Lung microvascular endothelial cell (primary cell): ENCODE results near the gene ATP4B. TPM values are rescaled to one million over a fixed set of nuclear protein-coding genes. Genes with fewer than 3 reads are reported as not detected.

Source experiments
- DNase-seq, 2 donors: peaks; one replicate each; pipeline versions ENCODE4 v3.0.0 to v3.0.0-alpha.2; 2010; ENCODE audit warnings: low read depth in 2 of 2
- total RNA-seq: library from RNA; depleted of rRNA; stranded (reverse); fragments of >200 nt; gene quantifications from 2 replicates; pipeline ENCODE4 v1.2.1, GENCODE V29; 2014

ATP4B gene
- total RNA-seq, 1 donor from 2014 or later: not detected

DNA sequence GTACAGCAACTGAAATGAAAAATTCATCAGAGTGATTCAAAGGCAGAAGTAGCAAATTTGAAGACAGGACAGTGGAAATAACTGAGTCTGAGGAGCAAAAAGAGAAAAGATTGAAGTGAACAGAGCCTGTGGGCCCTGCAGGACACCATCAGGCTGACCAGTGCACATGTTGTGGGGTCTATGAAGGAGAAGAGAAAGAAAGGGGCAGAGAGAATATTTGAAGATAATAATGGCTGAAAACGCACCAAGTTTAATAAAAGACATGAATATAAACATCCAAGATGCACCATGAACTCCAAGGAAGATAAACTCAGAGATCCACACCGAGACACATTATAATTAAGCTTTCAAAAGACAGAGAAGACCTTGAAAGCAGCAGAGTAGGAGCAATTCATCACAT is 15.4 kb downstream of the ATP4B start:
- DNase-seq: no peak

DNA sequence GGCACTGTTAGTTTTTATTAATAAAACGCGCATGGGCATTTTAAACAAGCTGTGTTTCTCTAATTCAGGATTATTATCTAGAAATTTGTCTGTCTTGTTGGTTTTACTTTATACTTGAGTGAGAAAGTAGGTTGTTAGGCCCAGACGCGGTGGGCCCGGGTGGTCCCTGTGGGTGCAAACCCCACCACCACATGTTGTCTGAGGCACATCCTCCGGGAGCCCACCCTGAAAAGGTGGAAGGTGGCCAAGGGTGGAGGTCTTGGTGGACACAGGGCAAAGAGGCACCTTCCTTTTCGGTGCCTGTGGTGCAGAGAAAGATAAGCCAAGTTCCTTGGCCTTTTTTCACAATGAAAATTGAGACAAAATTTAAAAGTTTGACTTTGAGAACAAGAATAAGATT is 16.6 kb downstream of the ATP4B start:
- DNase-seq: no peak

DNA sequence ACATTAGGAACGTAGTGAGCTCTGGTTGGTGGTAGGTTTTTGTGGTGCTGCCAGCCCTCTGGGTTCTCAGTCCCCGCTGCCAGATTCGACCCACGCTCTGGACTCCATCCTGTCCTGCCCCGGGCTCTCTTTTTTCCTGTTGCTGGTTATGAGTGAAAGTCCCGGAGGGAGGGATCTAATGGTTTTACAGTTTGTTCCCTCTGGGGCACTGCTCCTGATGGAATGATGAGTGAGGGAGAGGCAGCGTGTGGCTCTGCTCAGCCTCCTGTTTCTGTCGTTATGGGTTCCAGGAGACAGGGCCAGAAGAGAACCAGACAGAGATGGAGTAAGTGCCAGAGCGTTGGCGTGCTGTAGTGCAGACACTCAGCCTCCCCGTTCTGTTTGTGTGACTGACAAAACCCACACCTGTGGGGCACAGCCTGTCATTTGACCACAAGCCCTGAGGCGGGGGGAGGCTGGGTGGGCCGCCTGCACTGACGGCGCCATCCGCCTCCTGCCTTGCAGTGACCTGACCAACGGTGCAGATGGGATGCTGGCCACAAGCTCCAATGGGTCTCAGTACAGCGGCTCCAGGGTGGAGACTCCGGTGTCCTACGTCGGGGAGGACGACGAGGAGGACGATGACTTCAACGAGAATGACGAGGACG is 18.3 kb downstream of the ATP4B start:
- no peak for DNase-seq

DNA sequence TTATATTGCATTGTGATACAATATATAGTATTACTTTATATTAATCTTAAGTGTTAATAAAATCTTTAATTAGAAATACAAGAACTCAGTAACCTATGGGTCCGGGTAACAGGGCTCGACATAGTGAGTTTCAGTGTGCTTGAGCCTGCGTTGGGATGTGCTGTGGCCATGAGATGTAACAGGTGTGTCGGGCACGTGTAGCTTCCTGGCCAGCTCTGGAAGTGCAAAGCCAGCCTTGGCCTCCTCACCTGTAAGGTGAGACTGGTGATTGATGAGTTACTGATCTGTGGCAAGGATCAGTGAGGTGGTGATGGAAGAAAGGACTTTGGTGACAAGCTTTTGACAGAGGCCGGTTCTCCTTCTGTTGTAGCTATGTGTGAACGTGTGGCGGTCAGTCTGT is 19.2 kb downstream of the ATP4B start:
- DNase-seq: no peak

DNA sequence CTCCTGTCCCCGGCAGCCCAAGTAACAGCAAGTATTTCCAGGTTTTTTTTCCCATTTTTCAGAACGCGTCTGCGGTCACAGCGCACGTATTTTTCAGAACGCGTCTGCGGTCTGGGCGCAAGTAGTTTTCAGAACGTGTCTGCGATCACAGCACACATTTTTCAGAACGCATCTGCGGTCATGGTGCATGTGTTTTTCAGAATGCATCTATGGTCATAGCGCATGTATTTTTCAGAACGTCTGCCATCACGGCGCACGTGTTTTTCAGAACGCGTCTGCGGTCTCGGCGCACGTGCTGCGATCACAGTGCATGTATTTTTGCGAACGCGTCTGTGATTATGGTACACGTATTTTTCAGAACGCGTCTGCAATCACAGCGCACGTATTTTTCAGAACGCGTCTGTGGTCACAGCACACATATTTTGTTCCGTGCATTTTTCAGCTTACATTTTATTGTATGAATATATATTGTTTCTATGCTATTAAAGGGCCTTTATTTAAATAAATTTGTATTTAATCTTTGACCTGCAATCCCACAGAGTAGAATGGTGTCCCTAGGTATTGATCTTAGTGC is 19.7 kb downstream of the ATP4B start:
- DNase-seq: no peak

DNA sequence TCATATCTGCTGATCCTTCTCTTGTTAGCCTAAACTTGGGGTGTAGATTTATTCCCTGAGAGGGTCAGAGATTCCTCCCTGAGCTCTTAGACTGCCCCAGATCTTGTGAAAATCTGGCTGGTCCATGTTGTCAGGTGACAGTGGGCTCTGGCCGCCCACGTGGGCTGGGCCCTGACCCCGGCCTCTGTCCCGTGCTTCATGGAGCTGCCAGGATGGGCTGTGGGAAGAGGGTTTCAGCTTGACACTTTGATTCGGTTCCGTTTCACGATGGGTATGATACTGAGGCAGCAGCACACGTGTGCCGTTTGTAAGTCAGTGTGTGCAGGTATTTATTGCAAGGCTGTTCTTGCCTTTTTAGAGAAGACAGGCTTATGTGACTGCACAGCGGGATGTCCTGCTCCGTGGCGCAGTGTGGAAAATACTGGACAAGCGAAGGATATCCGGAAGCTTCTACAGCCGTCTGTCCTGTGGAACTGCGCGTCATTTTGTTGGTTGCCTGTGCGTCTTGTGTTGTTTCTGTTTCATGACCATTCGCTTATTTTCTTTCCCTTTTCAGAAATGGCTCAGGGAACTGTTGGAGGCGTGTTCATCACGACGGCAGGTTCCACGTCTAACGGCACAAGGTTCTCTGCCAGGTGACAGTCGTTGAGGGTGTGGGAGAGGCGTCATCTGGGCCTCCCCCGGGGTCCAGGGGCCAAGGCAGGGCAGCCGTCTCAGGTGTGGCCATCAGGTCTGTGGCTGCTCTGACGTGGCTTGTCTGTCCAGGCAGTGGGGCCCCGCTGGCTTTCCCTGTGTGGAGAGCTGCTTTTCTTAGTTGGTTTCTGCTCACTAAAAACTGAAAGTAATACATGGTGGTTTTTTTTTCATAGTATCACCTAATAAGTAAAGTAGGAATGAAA is 20.5 kb downstream of the ATP4B start:
- no peak for DNase-seq

DNA sequence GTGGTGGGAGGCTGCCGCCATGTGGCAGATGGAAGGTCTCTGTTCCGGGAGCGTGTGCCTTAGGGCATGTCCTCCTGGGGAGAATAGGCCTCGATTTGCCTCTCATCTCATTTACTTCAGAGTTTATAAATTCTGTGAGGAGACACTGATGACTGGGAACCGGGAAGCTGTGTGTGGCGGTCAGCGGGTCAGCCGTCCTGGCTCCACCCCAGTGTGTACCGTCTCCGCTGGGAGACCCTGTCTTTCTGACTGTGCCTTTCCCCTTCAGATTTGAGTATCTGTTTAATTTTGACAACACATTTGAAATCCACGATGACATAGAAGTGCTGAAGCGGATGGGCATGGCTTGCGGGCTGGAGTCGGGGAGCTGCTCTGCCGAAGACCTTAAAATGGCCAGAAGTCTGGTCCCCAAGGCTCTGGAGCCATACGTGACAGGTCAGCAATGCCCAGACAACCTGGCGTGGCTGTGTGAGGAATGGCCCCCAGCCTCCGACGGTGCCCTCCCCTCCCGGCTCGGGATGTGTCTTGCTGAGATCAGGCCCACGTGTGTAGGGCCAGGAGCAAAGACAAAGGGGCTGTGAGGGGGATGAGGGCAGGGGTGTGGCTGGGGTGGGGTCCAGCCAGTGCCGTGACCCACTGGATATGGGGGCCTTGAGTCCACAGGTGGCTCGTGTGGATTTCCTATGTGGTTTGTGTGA is 21.6 kb downstream of the ATP4B start:
- no peak for DNase-seq

DNA sequence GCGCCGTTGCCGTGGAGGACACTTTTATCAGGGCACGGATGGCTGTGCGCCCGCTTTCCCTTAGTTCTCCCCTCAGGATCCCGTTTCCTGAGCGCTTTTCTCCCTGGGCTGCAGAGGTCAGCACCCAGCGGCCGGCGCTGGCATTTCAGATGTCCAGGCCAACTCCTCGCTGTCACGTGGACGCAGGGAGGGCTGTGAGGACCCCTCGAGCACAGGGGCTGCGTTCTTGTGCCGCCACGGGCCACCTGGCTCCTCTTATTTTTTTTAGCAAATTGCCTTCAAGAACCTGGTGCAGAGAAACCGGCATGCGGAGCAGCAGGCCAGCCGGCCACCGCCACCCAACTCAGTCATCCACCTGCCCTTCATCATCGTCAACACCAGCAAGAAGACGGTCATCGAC is 22.3 kb downstream of the ATP4B start:
- no peak for DNase-seq

DNA sequence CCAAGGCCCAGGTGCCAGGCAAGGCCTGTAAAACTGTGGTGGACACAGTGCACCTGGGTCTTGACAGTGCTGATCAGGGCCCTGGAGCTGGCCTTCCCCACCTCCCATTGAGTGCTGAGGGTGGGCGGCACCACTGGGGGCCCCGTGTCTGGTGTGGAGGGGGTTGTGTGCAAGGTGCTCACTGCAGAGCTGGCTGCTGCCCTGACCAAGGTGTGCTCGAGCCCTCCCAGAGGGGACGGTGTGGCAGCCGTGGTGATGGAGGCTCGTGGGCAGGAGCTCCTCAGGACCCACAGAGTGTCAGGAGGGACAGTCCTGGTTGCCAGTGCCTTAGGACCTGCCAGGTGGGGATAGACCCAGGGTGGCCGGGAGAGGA is 23.0 kb downstream of the ATP4B start:
- DNase-seq: no peak

DNA sequence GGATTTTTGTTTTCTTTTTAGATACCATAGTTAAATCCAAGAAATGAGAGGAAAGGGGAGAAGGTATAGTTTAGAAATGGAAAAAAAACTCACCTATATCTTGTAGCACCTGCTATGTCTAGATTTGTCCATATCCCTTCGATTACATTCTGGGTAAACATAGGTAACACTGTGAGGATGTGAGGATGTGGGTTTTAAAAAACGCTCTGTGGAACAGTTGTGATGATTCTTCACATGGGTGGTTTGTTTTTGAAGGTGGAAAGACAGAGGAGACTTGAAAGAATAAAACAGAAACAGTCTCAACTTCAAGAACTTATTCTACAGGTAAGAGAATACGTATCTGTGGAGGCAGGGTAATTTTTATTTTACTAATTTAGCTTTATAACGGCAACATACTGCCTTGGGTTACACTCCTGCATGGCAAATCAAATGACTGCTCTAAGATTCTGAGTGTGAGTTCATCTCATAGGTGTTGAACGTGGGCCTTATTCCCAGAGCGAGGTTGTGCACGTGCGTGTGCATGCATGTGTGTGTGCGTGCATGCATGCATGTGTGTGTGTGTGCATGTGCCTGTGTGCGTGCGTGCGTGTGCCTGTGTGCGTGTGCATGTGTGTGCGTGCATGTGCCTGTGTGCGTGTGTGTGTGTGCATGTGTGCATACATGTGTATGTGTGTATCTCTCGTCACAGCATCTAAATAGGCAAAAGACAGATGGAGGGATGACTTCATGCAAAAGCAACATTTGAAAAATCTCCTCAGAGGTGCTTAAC is 23.5 kb downstream of the ATP4B start:
- no peak for DNase-seq

DNA sequence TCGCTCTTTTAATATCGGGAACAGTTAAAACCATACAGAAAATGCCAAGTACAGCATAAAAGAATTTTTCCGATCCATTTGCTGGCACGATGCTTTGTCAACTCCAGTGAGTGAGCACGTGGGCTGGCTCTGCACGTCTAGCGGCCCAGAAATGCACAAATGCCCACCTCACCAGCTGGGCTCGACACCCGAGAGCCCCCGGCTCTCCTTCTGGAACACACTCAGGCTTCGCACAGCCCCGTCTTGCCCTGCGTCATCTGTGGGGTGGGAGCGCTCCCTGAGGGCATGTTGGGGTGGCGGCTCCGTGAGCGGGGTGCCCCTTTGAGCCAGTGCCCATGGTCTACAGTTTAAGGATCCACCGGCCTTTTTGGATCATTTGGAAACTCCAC is 24.5 kb downstream of the ATP4B start:
- DNase-seq: no peak

DNA sequence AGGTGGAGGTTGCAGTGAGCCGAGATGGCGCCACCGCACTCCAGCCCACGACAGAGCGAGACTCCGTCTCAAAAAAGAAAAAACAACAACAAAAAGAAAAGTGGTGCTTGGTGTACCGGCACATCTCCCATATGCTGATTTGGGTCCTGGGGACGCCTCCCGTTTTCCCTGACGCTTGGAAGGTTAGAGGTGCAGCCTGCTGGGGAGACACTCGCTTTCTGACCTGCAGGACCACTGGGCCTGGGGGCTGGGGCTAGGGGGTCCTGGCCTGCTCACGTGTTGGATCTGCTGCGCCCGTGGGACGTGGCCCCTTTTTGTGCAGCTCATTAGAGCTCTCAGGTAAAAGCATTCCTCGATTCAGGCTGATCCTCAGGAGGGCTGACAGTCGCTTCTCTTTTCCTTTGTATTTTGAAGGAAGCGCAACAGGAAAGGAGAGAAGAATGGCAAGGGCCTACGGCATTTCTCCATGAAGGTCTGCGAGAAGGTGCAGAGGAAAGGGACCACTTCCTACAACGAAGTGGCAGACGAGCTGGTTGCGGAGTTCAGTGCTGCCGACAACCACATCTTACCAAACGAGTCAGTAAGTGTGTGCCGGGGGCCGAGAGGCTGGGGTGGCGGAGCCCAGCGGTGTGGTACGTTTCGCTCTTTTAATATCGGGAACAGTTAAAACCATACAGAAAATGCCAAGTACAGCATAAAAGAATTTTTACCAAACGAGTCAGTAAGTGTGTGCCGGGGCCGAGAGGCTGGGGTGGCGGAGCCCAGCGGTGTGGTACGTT is 25.1 kb downstream of the ATP4B start:
- DNase-seq: no peak

DNA sequence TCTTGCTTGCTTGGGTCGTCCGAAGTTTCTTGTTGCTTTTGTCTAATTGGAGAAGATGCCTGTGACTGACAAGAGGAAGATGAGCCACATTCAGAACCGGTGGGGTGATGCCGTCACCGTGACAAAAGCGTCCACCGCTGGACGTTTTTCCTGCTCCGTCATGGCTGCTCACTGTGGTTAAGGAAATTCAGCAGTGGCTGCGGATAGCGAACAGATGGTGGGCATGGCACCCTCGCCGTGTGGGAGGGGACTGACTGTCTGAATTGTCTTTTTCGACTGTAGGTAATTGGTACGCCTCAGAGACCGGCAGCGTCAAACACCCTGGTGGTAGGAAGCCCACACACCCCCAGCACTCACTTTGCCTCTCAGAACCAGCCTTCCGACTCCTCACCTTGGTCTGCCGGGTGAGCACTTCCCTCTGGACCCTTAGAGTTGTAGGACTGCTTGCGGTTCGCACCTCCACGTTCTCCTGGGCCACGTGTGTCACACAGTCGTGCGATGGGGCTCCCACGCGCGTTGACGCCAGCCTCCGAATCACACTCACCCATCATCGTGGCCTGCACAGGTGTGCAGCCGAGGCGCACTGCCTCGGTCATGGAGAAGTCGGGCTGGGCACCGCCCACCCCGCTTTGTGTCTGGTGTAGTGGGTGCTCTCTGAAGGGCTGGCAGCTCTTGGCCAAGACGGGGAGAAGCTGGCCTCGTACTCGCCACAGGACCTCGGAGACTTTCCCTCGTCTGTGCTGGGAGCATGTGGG is 26.5 kb downstream of the ATP4B start:
- DNase-seq: no peak

DNA sequence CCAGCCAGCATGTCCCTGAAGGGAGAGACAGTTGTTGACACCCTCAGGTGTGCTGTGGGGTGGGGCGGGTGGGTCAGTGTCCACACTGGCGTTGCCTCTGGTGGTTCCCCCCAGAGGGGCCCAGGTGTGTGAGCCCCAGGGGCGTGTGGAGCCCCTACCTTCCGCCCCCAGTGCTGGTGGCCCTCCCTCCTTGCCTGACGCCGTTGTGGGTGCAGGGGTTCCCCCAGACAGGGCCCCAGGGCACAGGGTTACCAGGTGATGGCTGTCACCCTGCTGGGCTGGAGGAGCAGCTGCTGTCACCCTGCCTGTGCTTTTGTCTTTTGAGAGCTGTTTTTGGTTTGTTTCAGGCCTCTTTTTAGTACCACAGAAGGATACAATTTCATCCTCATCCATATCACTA is 27.2 kb downstream of the ATP4B start:
- DNase-seq: no peak

DNA sequence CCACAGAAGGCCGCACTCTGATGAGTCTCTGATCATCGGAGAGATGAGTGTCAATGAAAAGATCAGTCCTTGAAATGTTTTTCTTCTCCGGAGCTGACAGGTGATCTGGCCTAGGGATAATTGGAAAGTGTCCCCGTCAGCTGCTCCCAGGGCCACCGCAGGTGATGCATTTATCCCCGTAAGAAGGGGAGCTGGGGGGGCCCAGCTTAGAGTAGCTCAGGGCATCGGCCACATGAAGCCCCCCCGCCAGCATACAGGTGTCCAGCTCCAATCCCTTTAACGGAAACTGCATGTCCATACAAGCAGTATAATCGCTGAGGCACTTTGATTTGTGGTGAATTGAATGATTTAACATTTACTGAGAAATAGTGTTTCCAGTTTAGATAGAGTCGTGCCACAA is 27.7 kb downstream of the ATP4B start:
- no peak for DNase-seq

DNA sequence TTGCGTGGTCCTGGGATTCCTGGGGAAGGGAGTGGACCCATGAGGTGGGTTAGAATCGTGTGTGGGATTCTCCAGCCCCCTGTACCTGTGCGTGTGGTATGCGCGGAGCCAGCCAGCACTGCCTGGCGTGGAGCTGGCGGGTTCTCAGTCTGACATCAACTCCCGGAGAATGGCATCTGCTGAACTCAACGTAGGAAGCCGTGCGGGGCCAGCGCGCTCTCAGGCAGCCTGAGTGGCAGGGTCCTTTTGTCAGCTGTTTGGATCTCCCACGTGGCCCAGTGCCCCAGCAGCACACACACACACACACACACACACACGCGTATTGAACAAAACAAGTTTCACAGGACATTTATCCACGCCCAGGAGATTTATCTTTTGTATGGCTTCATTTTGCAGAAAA is 28.1 kb downstream of the ATP4B start:
- no peak for DNase-seq

DNA sequence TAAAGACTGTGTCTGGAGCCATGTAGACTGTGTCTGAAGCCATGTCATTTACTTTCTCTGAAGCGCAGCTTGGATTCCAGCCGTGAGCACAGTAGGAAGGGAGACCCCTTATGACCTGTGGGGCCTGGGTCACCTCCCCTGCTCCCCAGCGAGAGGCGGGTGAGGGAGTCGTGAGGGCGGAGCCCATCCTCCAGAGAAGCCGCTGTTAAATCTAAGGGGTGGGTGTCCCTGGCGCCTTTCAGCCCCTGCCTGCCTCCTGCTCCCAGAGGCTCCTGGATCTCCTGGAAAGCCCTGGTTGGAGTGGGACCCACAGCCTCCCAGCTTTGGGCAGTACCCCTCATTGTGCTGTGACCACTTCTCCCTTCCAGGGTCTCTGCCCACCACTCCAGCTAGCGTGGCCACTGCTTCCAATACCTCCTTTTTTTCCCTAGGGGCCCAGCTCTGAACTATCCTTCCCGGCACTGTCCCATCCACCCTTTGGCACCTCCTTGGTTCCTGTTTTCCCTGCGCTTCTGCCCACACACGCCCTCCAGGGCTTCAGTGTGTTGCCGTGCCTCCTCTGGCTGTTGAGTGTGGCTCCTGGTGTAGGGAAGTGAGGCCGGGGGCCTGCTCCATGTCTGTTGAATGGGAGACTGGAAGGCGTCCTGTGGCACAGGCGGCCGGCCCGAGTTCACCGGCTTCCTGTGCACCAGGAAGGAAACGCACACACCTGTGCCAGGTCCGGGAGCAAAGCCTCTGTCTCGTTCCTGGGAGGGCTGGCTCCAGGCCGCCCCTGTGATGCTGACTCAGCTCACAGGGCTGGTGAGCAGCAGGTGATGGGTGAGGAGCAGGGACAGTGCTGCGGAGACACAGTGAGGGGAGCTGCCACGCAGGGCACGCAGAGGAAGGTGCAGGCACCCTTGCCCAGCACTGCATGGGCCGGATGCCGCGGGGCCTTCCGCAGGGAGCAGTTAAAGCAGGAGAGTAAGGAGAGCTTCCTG is 29.4 kb downstream of the ATP4B start:
- peak in 1 of 2 donors; percentile 41 for DNase-seq

DNA sequence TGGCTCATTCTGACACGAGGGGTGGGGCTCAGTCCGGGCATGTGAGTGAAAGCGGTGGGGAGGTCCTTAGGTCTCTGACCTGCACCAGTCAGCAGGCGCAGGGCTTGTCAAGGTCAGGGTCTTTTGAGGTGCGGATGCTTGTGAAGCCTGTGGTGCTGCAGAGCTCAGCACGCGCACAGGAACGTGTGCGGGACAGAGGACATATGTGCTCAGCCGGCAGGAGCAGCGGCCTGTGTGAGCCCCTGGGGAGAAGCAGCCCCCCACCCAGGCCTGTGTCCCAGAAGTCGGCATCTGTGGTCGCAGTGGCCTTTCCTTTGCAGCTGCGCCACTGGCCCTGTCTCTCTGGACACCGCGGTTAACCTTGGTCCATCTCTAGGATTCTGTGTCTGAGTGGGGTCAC is 30.9 kb downstream of the ATP4B start:
- no peak for DNase-seq
